Neutrophil (primary cell): Measurements from ENCODE around the gene FIGN.

Source experiments
- H3K27ac ChIP-seq: fragments of 200-600 bp; sonication (generic); 2 replicates; pipeline ENCODE4 v1.5.1; 2016; ENCODE audit warnings: mild to moderate bottlenecking, moderate library complexity
- H3K27me3 ChIP-seq: fragments of 200-600 bp; sonication (generic); 2 replicates; pipeline ENCODE4 v1.6.0; 2016; ENCODE audit warnings: mild to moderate bottlenecking
- H3K36me3 ChIP-seq: fragments of 200-600 bp; sonication (generic); 2 replicates; pipeline ENCODE4 v1.5.1; 2017
- H3K4me1 ChIP-seq, 2 experiments: fragments of 200-600 bp in 1 of 2; sonication (generic) in 1 of 2; 1 replicate in 1 of 2; 2 replicates in 1 of 2; pipeline versions ENCODE4 v1.5.1 to v1.6.1; 2013 to 2016; ENCODE audit warnings: low read depth in 1 of 2, low read length in 1 of 2, mild to moderate bottlenecking in 1 of 2, moderate library complexity in 1 of 2; ENCODE audit not compliant: control insufficient read depth in 1 of 2, insufficient read depth in 1 of 2
- H3K4me3 ChIP-seq, 2 experiments: fragments of 200-600 bp in 1 of 2; sonication (generic) in 1 of 2; 1 replicate in 1 of 2; 2 replicates in 1 of 2; pipeline ENCODE4 v1.5.1; 2013 to 2016; ENCODE audit warnings: low read depth in 1 of 2, low read length in 1 of 2, mild to moderate bottlenecking in 1 of 2, moderate library complexity in 1 of 2
- H3K9me3 ChIP-seq: fragments of 200-600 bp; sonication (generic); 2 replicates; pipeline ENCODE4 v1.5.1; 2016
- CTCF ChIP-seq: fragments of 200-600 bp; sonication (generic); IDR thresholded peaks from 2 replicates; pipeline ENCODE4 v1.5.1; 2016; ENCODE audit warnings: antibody characterized with exemption

FIGN gene

GRCh38 chr2:163774862-163775261 lies 39.1 kb upstream of the FIGN start:
- H3K9me3 ChIP-seq = no peaks in the 10 kb centered on the region
- H3K4me1 ChIP-seq = no peaks in the 10 kb centered on the region
- H3K27ac ChIP-seq = no peak overlapping the region
- H3K4me3 ChIP-seq = no peak overlapping the region
- H3K27me3 ChIP-seq = no peaks in the 10 kb centered on the region
- no peak for TF ChIP-seq CTCF
- H3K36me3 ChIP-seq = no peaks in the 10 kb centered on the region

- no peaks in the 10 kb centered on the region for H3K4me1 ChIP-seq
- H3K9me3 ChIP-seq = no peaks in the 10 kb centered on the region
- TF ChIP-seq CTCF = no peak
- no peaks in the 10 kb centered on the region for H3K27me3 ChIP-seq
- H3K4me3 ChIP-seq = no peak overlapping the region
- H3K36me3 ChIP-seq = no peaks in the 10 kb centered on the region
- no peak overlapping the region for H3K27ac ChIP-seq
These were observed 37.5 kb upstream of the FIGN start for GRCh38 chr2:163773276-163773675.

- TF ChIP-seq CTCF = no peak
- no peak overlapping the region for H3K4me3 ChIP-seq
- H3K9me3 ChIP-seq = no peaks in the 10 kb centered on the region
- no peaks in the 10 kb centered on the region for H3K36me3 ChIP-seq
- H3K4me1 ChIP-seq = no peaks in the 10 kb centered on the region
- no peak overlapping the region for H3K27ac ChIP-seq
- no peaks in the 10 kb centered on the region for H3K27me3 ChIP-seq
These were observed 35.8 kb upstream of the FIGN start for GRCh38 chr2:163771596-163771995.

GRCh38 chr2:163768881-163769695 lies 33.3 kb upstream of the FIGN start:
- H3K27ac ChIP-seq = no peak overlapping the region
- no peak overlapping the region for H3K4me3 ChIP-seq
- H3K9me3 ChIP-seq = no peaks in the 10 kb centered on the region
- no peaks in the 10 kb centered on the region for H3K4me1 ChIP-seq
- no peaks in the 10 kb centered on the region for H3K36me3 ChIP-seq
- no peaks in the 10 kb centered on the region for H3K27me3 ChIP-seq
- TF ChIP-seq CTCF = no peak

- H3K4me3 ChIP-seq = no peak overlapping the region
- TF ChIP-seq CTCF = no peak
- H3K27me3 ChIP-seq = no peaks in the 10 kb centered on the region
- no peaks in the 10 kb centered on the region for H3K9me3 ChIP-seq
- H3K36me3 ChIP-seq = no peaks in the 10 kb centered on the region
- no peaks in the 10 kb centered on the region for H3K4me1 ChIP-seq
- H3K27ac ChIP-seq = no peak overlapping the region
These were observed 31.3 kb upstream of the FIGN start for GRCh38 chr2:163767097-163767496.
